LNCaP clone FGC (cell line): ENCODE measurements around the gene VWA3B.

Source experiments
- DNase-seq: peaks from one replicate; pipeline ENCODE4 v3.0.0-alpha.2; 2011; ENCODE audit warnings: low read depth
- H3K4me3 ChIP-seq: 2 replicates; pipeline ENCODE4 v1.5.1; 2011; ENCODE audit warnings: mild to moderate bottlenecking, low read depth, low read length, control low read depth
- TF ChIP-seq, protein P1 (sequence below): IDR thresholded peaks from 2 replicates; pipeline ENCODE4 v1.5.1; 2012; ENCODE audit warnings: mild to moderate bottlenecking; ENCODE audit not compliant: control insufficient read depth, insufficient read depth; ENCODE audit errors: extremely low read depth

Gene VWA3B

DNA sequence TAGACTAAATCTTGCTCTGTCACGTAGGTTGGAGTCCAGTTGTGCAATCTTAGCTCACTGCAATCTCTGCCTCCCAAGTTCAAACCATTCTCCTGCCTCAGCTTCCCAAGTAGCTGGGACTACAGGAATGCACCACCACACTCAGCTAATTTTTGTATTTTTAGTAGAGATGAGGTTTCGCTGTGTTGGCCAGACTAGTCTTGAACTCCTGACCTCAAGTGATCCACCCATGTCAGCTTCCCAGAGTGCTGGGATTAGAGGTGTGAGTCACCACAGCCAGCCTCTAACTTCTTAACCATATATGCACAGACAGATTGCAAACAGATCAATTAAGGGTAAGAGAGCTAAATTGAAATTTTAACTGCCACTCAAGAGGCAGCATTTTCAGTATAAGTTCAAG lies 237.2 kb downstream of the VWA3B start:
- no peak for DNase-seq
- no peak overlapping the region for H3K4me3 ChIP-seq
- TF ChIP-seq, protein P1, sequence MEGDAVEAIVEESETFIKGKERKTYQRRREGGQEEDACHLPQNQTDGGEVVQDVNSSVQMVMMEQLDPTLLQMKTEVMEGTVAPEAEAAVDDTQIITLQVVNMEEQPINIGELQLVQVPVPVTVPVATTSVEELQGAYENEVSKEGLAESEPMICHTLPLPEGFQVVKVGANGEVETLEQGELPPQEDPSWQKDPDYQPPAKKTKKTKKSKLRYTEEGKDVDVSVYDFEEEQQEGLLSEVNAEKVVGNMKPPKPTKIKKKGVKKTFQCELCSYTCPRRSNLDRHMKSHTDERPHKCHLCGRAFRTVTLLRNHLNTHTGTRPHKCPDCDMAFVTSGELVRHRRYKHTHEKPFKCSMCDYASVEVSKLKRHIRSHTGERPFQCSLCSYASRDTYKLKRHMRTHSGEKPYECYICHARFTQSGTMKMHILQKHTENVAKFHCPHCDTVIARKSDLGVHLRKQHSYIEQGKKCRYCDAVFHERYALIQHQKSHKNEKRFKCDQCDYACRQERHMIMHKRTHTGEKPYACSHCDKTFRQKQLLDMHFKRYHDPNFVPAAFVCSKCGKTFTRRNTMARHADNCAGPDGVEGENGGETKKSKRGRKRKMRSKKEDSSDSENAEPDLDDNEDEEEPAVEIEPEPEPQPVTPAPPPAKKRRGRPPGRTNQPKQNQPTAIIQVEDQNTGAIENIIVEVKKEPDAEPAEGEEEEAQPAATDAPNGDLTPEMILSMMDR = no peak

DNA sequence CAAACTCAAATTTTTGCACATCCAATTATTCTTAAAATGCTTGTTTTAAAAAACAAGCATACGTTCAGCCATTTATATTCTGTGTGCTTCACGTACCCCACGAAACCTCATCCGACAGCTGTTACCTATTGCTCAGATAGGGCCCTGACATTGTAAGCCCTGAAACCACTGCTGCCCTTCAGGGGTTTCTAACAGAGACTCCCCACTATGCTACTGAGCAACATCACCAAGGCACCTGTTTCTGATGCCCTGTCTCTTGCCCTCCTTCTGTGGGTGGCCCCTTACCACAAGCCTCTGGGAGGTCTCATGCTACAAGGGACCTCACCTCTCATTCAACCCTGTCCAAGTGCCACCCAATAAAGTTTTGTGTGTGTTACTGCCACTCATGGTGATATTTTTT lies 240.8 kb downstream of the VWA3B start:
- no peak for DNase-seq
- TF ChIP-seq, protein P1 = no peak

DNA sequence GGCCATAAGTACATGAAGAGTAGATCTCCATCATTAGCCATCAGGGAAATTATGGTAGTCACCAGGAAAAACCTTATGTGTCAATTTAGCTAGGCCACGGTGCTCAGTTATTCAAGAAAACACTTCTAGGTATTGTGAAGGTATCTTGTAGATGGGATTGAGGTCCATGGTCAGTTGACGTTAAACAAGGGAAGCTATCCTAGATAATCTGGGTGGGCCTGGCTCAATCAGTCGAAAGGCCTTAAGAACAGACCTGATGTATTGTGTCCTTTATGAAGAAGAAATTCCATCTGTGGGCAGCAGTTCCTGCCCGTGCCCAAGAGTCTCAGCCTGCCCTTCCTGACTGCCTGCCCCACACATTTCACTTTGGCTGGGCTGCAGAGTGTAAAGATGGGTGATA lies 242.6 kb downstream of the VWA3B start:
- H3K4me3 ChIP-seq = no peak overlapping the region
- DNase-seq = no peak
- TF ChIP-seq, protein P1 = no peak

More for the DNA sequence above, 240.8 kb downstream of the VWA3B start:
- H3K4me3 ChIP-seq = no peak overlapping the region

DNA sequence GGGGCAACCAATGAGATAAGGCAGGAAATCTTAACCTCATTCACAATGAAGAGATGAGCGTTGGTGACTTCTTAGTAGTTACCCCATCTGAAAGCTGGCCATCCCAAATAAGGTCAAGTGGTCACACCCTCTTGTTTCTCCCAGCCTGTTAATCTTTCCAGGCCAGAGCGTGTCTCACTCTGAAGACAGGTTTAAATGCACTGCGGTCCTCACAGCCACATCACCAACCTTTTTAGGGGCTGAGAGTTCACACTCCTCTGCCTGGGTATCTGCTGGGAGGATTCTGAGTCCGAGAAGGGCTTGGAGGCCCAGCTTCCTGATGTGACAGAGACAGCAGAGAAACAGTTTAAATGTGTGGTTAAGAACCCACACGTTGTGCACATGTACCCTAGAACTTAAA lies 246.0 kb downstream of the VWA3B start:
- DNase-seq = no peak
- TF ChIP-seq, protein P1 = no peak
- H3K4me3 ChIP-seq = no peak overlapping the region

DNA sequence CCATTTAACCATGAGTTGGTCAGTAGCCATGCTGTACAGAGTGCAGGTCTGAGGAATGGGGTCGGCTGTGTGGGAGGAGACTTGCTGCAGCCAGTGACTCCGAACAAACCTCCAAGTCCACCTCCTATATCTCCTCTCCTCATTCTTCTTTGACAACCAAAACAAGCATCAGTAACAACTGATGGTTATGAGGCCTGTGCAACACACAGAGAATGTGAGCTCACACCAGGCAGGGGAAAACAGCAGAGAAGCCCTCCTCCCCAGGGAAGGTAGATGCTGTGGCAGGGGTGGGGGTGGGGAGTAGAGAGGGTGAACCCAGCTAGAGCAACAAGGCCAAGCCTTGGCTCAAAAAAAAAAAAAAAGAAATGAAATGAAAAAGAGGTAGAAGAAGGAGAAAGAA lies 247.0 kb downstream of the VWA3B start:
- TF ChIP-seq, protein P1 = no peak
- no peak for DNase-seq
- no peak overlapping the region for H3K4me3 ChIP-seq

DNA sequence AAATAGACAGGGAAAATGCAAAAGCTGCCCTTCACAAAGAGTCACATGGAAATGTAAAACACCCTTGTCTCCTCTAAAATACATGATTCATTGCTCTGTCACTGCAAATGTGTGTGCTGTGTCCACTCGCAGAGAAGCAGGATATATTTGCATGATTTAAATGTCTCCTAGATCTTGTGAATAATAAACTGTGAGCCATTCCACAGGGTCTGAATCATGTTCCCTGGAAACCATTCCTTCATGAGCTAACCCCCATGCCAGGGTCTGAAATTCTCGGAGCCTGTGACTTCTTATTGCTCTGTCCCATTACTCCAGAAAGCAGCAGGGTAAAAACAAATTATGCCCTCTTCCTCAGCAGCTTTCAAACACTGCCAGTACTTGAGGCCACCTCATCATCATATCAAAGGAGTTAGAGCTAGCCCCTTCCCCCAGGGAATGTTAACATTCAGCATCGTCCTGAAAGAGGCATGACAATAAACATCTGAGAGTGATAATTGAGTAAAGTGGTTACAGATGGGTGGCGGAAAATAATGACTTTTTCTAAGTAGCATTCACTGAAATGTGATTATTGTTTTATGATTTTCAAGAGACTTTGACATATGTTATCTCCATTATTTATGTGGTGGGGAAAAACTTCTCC lies 247.6 kb downstream of the VWA3B start:
- no peak for DNase-seq
- no peak overlapping the region for H3K4me3 ChIP-seq
- TF ChIP-seq, protein P1 = no peak

DNA sequence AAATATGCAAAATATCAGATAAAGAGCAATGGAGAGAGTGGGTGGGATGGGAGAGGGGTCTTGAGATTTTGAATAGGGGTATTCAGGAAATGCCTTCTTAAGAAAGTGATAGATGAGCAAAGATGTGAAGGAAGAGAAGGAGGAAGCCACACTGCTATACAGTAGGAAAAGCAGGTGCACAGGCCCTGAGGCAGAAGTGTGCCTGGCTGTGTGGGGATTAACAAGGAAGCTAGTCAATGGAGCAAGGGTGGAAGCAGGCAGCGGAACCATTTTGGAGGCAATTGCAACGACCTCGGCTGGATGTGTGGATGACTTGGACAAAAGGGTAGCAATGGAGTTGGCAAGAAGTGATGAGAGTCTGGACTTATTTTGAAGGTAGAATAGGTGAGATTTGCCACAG lies 248.3 kb downstream of the VWA3B start:
- DNase-seq = no peak
- no peak overlapping the region for H3K4me3 ChIP-seq
- TF ChIP-seq, protein P1 = no peak
